Measurements from ENCODE around the gene C1orf198.

DNA sequence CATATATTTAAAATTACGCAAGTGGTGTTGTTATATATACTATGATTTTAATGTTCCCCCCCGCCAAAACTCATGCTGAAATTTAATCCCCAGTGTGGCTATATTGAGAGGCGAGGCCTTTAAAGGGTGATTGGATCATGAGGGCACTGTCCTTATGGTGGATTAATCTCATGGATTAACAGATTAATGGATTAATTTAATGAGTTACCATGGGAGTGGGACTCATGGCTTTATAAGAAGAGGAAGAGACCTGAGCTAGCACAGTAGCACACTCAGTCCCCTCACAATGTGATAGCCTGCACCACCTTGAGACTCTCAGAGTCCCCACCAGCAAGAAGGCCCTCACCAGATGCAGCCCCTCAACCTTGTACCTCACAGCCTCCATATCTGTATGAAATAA is 34.8 kb downstream of the C1orf198 start:
- TF ChIP-seq, protein P1, sequence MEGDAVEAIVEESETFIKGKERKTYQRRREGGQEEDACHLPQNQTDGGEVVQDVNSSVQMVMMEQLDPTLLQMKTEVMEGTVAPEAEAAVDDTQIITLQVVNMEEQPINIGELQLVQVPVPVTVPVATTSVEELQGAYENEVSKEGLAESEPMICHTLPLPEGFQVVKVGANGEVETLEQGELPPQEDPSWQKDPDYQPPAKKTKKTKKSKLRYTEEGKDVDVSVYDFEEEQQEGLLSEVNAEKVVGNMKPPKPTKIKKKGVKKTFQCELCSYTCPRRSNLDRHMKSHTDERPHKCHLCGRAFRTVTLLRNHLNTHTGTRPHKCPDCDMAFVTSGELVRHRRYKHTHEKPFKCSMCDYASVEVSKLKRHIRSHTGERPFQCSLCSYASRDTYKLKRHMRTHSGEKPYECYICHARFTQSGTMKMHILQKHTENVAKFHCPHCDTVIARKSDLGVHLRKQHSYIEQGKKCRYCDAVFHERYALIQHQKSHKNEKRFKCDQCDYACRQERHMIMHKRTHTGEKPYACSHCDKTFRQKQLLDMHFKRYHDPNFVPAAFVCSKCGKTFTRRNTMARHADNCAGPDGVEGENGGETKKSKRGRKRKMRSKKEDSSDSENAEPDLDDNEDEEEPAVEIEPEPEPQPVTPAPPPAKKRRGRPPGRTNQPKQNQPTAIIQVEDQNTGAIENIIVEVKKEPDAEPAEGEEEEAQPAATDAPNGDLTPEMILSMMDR (conservative IDR thresholded peaks at IDR 0.05) = no peak
- no peak for TF ChIP-seq ZFX (IDR thresholded peaks at IDR 0.05)

All from C4-2B (cell line).